Activated CD8-positive, alpha-beta memory T cell treated with anti-CD3 and anti-CD28 coated beads for 4 hours (primary cell): ENCODE data around the gene NOXO1.

Source experiments
- DNase-seq, 2 donors: peaks; one replicate each; pipeline ENCODE4 v3.0.0-alpha.2; 2020; ENCODE audit warnings: low read depth in 2 of 2

NOXO1 gene

GRCh38 chr16:1979271-1980029, 1.8 kb downstream of the NOXO1 start:
- DNase-seq, result no peak

GRCh38 chr16:1978476-1979120, 2.7 kb downstream of the NOXO1 start:
- DNase-seq, result no peak

- DNase-seq, result no peak
Measured at GRCh38 chr16:1977875-1978268, 3.4 kb downstream of the NOXO1 start.

GRCh38 chr16:1976951-1977874, 4.1 kb downstream of the NOXO1 start:
- DNase-seq, result no peak

- DNase-seq, result no peak
Measured at GRCh38 chr16:1976216-1976520, 5.1 kb downstream of the NOXO1 start.

DNA sequence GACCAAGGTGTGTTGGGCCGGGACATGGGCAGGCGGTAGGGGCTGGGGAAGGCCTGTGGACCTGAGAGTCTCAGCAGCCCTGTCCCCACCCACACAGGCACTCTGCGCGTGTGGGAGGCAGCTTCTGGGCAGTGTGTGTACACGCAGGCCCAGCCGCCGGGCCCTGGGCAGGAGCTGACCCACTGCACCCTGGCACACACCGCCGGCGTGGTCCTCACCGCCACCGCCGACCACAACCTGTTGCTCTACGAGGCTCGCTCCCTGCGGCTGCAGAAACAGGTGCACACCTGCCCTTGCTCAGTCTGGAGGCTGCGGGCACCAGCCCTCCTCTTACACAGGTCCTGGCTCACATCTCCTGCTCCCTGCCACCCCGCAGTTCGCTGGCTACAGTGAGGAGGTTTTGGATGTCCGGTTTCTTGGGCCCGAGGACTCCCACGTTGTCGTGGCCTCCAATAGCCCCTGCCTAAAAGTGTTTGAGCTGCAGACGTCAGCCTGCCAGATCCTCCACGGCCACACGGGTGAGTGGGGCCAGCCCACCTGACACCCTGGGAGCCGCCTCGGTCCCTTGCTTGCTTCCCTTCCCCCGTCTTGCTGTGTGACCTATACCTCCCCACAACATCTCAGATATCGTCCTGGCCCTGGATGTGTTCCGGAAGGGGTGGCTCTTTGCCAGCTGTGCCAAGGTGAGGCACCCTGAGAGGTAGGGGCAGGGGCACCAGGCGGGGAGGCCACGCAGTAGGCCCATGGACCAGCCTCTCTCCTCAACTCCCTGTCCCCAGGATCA, 5.6 kb downstream of the NOXO1 start:
- DNase-seq, result no peak

GRCh38 chr16:1974157-1975070, 6.9 kb downstream of the NOXO1 start:
- no peak for DNase-seq

DNA sequence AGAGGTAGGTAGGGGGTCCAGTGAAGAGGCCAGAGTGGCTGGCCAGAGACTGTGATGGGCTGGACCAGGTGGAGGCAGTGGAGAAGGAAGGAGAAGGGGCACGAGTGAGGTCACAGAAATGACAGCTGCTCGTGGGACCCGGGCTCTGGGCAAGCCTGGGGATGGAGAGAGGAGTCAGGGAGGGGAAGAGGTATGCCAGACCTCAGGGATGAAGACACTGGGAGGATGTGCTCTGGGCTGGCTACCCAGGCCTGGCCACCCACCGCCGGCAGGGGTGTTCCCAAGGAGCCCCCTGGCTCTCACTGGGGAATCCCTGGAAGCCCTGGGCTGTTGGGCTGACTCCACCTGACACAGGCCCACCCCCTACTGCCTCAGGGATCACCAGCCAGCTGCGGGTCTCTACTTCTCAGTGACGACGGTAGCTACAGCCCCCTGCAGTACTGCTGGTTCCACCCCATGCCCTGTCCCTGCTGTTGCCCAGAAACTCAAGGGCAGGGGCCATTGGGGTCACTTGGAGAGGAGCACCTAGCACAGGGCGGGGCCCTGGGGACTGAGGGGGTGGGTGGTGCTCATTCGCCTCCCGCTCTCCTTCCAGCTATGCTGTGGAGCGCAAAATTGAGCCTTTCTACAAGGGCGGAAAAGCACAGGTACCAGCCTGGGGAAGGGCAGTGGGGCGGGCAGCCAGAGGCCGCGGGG, 7.7 kb downstream of the NOXO1 start:
- no peak for DNase-seq

DNA sequence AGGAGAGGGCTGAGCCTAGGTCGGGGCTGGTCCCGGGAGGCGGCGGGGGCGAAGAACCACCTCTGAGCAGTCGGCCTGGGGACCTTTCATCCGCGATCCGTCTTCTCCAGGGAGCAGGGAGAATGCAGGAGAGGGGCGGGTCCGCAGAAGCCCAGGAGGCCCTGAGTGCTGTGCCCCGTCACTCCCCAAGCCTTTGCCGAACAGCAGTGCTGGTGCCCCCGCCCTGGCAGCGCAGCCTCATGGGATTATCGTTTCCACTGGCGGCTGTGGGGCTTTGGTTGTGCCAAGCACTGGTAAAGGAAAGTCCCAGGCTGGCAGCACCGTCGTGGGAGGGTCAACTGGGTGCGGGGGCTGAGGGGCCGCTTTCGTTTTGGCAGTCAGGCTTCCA, 8.8 kb downstream of the NOXO1 start:
- DNase-seq, result no peak

GRCh38 chr16:1971796-1972489, 9.3 kb downstream of the NOXO1 start, which contains the start of gene TBL3:
TBL3 (plus strand) TSS chr16:1972053; CDS start chr16:1972165, 112 bp downstream.
- peak; percentile 93 to 95 for DNase-seq

GRCh38 chr16:1968146-1968953, 12.9 kb downstream of the NOXO1 start:
- no peak for DNase-seq

DNA sequence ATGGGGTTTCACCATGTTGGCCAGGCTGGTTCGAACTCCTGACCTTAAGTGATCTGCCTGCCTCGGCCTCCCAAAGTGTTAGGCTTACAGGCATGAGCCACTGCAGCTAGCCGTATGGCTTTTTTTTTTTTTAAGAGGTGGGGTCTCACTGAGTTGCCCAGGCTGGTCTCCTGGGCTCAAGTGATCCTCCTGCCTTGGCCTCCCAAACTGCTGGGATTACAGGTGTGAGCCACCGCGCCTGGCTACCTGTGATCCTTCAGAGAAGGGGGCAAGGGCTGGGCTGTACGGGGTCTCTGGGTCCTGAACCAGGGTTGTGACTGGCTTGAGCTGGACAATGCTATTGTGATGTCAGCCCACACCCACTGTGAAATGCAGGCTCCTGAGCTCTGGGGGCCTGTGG, 14.8 kb downstream of the NOXO1 start, which contains the start of gene RNF151:
Gene RNF151, plus strand, starts transcription at position 397 of the 400 bp plus-strand sequence. CDS start 26 bp downstream, outside the sequence.
- DNase-seq, result no peak

- no peak for DNase-seq
Measured at GRCh38 chr16:1965396-1966001, 15.8 kb downstream of the NOXO1 start.

DNA sequence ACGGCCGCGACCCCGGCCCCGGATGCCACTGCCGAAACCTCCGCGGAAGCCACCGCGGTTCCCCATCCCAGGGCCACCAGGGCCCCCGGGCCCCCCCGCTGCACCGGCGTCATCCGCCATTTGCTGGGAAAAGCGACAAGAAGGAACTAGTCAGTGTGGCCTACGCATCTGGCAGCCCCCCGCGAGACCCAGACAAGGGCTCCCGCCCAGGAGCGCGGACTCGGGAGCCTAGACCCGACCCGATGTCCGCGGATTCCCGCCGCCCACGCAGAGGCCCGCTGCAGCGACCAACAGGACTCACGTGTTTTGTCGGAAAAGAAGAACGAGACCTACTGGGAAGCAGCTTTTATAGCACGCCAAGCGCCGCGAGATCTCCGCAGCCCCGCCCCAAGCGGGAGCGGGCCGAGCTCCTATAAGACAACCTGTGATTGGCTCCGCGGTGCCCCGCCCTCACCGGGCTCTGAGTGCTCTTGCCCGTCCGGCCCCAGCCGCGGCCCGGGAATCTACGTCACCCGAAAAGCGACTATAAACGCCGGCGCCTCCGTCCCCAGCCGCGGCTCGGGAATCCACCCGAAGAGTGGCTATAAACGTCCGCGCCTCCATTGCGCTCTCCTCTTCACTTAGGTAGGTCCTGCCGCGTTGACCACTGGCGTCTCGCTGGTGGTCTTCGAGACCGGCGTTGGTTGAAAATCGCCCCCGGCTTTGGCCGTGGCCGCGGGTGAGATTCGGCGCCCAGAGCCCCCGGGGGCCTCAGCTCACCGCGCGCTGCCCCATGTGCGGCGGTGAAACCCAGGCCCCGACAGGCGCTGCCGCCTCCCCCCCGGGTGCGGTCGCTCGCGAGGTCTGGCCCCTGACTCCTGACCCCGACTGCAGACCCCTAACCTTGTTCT, 16.5 kb downstream of the NOXO1 start, which contains the start of gene RPS2:
Gene RPS2, minus strand, starts transcription at position 321 of the 890 bp plus-strand sequence. Its CDS starts 201 bp downstream, at position 120.
- peak; percentile 96 for DNase-seq

DNA sequence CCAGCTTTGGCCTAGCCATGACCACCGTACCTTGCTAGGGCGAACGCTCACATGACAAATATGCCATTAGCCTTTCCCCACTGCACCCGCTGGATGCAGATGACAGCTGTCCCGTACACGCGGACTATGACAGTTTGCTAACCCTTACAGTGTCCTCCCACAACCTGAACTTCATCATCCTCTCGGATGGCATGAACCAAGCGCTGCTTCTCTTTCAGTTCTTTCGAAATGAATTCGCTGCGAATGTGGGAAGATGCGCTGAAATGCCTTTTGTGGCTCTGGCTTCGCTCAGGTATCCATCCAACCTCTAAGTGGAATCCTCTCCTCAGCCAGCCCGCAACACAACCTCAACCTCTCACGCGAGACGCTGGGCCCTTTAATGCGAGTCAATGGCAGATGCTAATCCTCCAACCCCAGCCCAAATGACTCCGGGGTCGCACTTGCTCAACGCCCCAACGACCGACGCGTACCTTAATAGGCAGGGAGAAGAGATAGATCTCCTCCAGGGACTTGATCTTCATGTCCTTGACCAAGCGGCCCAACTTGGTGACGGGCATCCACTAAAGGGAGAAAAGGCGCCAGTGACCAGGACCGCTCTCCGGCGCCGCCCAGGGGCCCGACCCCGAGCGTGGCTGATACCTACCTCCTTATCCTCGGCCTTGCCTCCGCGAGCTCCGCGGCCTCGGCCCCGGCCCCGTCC, 17.3 kb downstream of the NOXO1 start:
- DNase-seq, result no peak
